Adrenal gland (tissue), 12 donors: Measurements from ENCODE around the gene RNASE7. TPM values are rescaled to one million over a fixed set of nuclear protein-coding genes. Genes with fewer than 3 reads are reported as not detected.

Source experiments
- DNase-seq, 7 donors: peaks; one replicate each; pipeline ENCODE4 v3.0.0-alpha.2; 2019 to 2020
- H3K27ac ChIP-seq, 5 donors: fragments of 200-600 bp; sonication (generic) in 4 of 5; 1 replicate in 3 of 5; 2 replicates in 2 of 5; pipeline versions ENCODE4 v1.5.1 to v1.8.0; 2016 to 2020; ENCODE audit warnings: mild to moderate bottlenecking in 1 of 5
- H3K27me3 ChIP-seq: fragments of 200-600 bp; 2 replicates; pipeline ENCODE4 v1.8.0; 2021
- H3K36me3 ChIP-seq, 2 donors: fragments of 200-600 bp; replicated peaks in 1 of 2; 1 replicate in 1 of 2; 2 replicates in 1 of 2; pipeline versions ENCODE4 v1.5.1 to v1.8.0; 2018 to 2022
- H3K4me1 ChIP-seq, 2 donors: fragments of 200-600 bp; replicated peaks in 1 of 2; 1 replicate in 1 of 2; 2 replicates in 1 of 2; pipeline versions ENCODE4 v1.5.1 to v1.8.0; 2018 to 2021
- H3K4me3 ChIP-seq, 4 donors: fragments of 200-600 bp; sonication (generic) in 3 of 4; one replicate each; pipeline ENCODE4 v1.5.1; 2016 to 2018
- H3K9me3 ChIP-seq, 3 donors: fragments of 200-600 bp; sonication (generic) in 1 of 3; replicated peaks in 1 of 3; 1 replicate in 2 of 3; 2 replicates in 1 of 3; pipeline versions ENCODE4 v1.5.1 to v1.8.0; 2016 to 2021
- POLR2A ChIP-seq, 2 donors: fragments of 450-650 bp; IDR thresholded peaks; one replicate each; pipeline ENCODE4 v1.6.1; 2017; ENCODE audit warnings: antibody characterized with exemption in 2 of 2, mild to moderate bottlenecking in 2 of 2, moderate library complexity in 1 of 2
- WGBS, 4 donors: extraction: QIAGEN DNeasy Blood & Tissue Kit in 2 of 4; methylation state at CpG; one replicate each; pipeline versions ENCODE4 v1.1.5 to v1.1.7; 2013 to 2017; 5-methylcytosine and 5-hydroxymethylcytosine counted together
- intact Hi-C, 2 donors: fragments of 100-400 bp; cut with DNase I; formaldehyde crosslinking; loops; one replicate each; pipeline versions ENCODE4 v1.14.1 to v1.15.0; 2022 to 2023
- polyA plus RNA-seq, 3 donors: library from polyadenylated mRNA; stranded (reverse); fragments of 200-250 nt in 2 of 3; fragments of 350-450 nt in 1 of 3; fragmentation: Illumina TruSeq in 1 of 3; extraction: RNeasy Lipid Tissue Mini Kit (QIAGEN cat#74804) in 1 of 3; gene quantifications; one replicate each; pipeline ENCODE4 v1.2.3, GENCODE V29; 2013 to 2014
- total RNA-seq, 9 donors: library from RNA; depleted of rRNA in 4 of 9; stranded (reverse); fragments of >200 nt in 4 of 9; fragments of 120-200 nt in 1 of 9; fragmentation: NEBNext Ultra II Directional in 1 of 9; extraction: Animal tissue kit (Norgen Biotek cat#: 25700) in 1 of 9; gene quantifications; one replicate each; pipeline versions ENCODE4 v1.1.0 to v1.2.4, GENCODE V29; 2013 to 2023
- TF ChIP-seq, protein P1 (sequence below), 6 experiments: fragments of 450-650 bp in 4 of 6; fragments of 200-600 bp in 2 of 6; sonication (generic) in 1 of 6; IDR thresholded peaks; 1 replicate in 5 of 6; 2 replicates in 1 of 6; pipeline versions ENCODE4 v1.5.1 to v1.8.0; 2016 to 2021; ENCODE audit warnings: antibody characterized with exemption in 6 of 6, mild to moderate bottlenecking in 2 of 6, moderate library complexity in 1 of 6
- donor health status: healthy with polysubstance abuse.
- donor health status: Bipolar disorder and iron deficiency.
- donor health status: DM: yes; HTN: yes; CAD: no.
- donor health status: DM: no; HTN: no; CAD: no.
- donor health status: DM: no; HTN: no; CAD: no.
- donor health status: DM: yes; HTN: yes; CAD: no.

The RNASE7 gene
- total and polyA plus RNA-seq, 12 donors = 0.20 to 0.34 TPM; not detected in 10

DNA sequence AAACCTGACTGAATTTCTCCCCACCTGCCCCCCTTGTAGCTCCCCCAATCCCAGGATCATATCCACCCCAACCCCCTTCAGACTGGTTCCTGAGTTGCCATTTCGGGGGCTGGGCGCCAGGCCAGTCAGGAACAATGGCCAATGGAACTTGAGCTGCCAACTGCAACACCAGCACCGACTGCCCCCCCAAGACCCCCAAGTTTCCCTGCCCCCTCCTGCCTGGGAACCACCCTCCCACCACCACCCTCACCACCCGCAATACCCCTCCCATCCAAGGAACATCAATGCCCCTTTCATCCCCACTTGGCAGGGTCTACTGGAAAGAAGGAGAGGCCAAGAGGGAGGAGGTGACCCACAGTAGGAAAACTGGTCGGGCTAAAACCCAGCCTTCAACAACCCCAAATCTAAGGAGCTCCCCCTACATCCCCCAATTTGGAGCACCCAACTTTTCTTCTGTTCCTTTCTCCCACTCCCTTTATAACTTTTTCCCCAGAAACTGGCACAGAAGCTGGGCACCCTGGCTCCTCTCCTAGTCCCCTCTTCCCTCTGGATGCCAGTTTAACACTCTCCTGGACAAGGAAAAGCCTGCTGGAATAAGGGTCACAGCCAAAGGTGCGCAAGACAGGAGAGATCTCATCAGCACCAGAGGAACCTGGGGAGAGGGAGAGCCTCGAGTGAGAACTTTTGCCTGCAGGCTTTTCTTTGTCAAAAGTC, 15.7 kb upstream of the RNASE7 start:
- Histone ChIP-seq H3K4me3 (peak overlapping the region in 1 of 4 donors; percentile 71), H3K36me3 (peaks cover 0 to 6% of the 10 kb centered on the region in 2 donors), H3K27me3 (no peaks in the 10 kb centered on the region), H3K4me1 (peaks cover 36 to 43% of the 10 kb centered on the region in 2 donors), H3K27ac (peak overlapping the region; percentile 25 to 93 (median 68)), H3K9me3 (no peaks in the 10 kb centered on the region)
- TF ChIP-seq, protein P1, sequence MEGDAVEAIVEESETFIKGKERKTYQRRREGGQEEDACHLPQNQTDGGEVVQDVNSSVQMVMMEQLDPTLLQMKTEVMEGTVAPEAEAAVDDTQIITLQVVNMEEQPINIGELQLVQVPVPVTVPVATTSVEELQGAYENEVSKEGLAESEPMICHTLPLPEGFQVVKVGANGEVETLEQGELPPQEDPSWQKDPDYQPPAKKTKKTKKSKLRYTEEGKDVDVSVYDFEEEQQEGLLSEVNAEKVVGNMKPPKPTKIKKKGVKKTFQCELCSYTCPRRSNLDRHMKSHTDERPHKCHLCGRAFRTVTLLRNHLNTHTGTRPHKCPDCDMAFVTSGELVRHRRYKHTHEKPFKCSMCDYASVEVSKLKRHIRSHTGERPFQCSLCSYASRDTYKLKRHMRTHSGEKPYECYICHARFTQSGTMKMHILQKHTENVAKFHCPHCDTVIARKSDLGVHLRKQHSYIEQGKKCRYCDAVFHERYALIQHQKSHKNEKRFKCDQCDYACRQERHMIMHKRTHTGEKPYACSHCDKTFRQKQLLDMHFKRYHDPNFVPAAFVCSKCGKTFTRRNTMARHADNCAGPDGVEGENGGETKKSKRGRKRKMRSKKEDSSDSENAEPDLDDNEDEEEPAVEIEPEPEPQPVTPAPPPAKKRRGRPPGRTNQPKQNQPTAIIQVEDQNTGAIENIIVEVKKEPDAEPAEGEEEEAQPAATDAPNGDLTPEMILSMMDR (IDR thresholded peaks at IDR 0.05) = no peak
- peak in 1 of 2 donors; percentile 39 for TF ChIP-seq POLR2A (IDR thresholded peaks at IDR 0.05)
- 55 to 65% (median 63%) methylated on average over 5 to 7 of the region's 7 CpGs for whole genome bisulfite sequencing, 4 donors
- intact Hi-C loops = no loop called here
- no peak for DNase-seq

DNA sequence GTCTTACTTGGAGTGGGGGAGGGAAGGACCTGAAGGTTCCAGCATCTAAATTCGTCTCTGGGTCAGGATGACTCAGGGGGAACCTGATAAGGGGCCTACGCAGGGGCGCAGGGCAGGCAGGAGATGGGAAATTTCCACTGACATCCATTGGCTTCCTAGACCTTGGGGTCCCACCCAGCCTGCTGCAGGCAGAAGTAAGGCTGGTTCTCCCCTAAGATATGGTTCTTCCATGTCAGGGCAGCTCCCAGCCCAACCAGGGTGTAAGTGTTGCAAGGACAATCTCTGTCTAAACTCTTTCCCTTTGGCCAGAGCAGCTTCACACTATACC, 15.2 kb upstream of the RNASE7 start:
- intact Hi-C loops = no loop called here
- Histone ChIP-seq H3K4me1 (peaks cover 33 to 38% of the 10 kb centered on the region in 2 donors), H3K27ac (peak overlapping the region; percentile 25 to 93 (median 68)), H3K27me3 (no peaks in the 10 kb centered on the region), H3K4me3 (no peak overlapping the region), H3K9me3 (no peaks in the 10 kb centered on the region), H3K36me3 (peaks cover 0 to under 1% of the 10 kb centered on the region in 2 donors)
- TF ChIP-seq, protein P1 (IDR thresholded peaks at IDR 0.05) = no peak
- TF ChIP-seq POLR2A (IDR thresholded peaks at IDR 0.05) = no peak
- DNase-seq = peak; percentile 45 to 76 (median 73)
- 23 to 33% (median 31%) methylated on average over 1 to 3 of the region's 3 CpGs for WGBS, 4 donors

DNA sequence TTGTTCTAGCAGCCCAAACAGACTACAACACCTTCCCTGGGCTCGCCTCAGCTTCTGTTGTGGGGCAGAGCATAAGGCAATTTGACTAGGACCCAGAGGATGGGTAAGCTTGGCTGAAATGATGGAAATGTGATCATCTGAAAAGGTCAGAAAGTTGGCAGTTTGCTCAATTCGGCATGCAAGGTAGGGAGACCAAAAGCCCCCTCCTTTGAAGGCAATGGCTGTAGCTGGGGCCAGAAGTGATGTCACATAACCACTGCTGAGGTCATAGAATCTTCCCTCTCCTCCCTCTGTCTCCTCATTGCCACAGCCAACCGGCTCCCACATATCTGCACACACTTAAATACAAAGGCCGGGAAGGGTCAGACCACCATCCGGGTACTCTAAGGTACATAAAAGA, 12.2 kb upstream of the RNASE7 start, which contains the start of gene TPPP2:
Gene TPPP2, plus strand, starts transcription at position 301 of the 400 bp plus-strand sequence. CDS start 365 bp downstream, outside the sequence.
- intact Hi-C loops = no loop called here
- 86 to 94% (median 94%) methylated on average over 5 of the region's 5 CpGs for WGBS, 4 donors
- Histone ChIP-seq H3K36me3 (no peaks in the 10 kb centered on the region), H3K27ac (no peak within 1 kb of the TSS), H3K27me3 (no peaks in the 10 kb centered on the region), H3K9me3 (no peaks in the 10 kb centered on the region), H3K4me1 (peaks cover 13 to 18% of the 10 kb centered on the region in 2 donors), H3K4me3 (no peak within 1 kb of the TSS)
- DNase-seq = peak in 2 of 7 donors; percentile 7 to 13
- TF ChIP-seq POLR2A (IDR thresholded peaks at IDR 0.05) = no peak

DNA sequence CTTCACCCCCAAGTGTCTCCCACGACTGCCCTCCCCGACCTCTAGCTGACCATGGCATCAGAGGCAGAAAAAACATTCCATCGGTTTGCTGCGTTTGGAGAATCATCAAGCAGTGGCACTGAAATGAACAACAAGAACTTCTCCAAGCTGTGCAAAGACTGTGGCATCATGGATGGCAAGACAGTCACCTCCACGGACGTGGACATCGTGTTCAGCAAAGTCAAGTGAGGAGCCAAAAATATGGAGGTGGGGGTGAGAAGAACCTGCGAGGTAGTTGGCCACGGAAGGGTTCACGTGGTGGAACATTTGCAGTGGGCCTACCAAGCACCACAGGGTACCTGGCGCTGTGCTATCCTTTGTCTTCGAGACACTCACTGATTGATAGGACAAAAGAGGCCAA, 11.6 kb upstream of the RNASE7 start:
- Histone ChIP-seq H3K27ac (no peak overlapping the region), H3K4me1 (peaks cover 13 to 15% of the 10 kb centered on the region in 2 donors), H3K27me3 (no peaks in the 10 kb centered on the region), H3K9me3 (no peaks in the 10 kb centered on the region), H3K4me3 (no peak overlapping the region), H3K36me3 (no peaks in the 10 kb centered on the region)
- TF ChIP-seq, protein P1 (IDR thresholded peaks at IDR 0.05) = no peak
- TF ChIP-seq POLR2A (IDR thresholded peaks at IDR 0.05) = no peak
- intact Hi-C loops = no loop called here
- peak in 2 of 7 donors; percentile 9 to 13 for DNase-seq
- 88 to 96% (median 90%) methylated on average over 12 of the region's 12 CpGs for WGBS, 4 donors
